Activated T-cell treated with anti-CD3 and anti-CD28 coated beads for 24 hours (primary cell): ENCODE results near the gene RSPO3.
"Not testable (repeated sequence)": the region's sequence is repeated elsewhere in the genome, so short reads cannot be mapped to it uniquely, and the experiment has no call there.

Source experiments
- DNase-seq: peaks from one replicate; pipeline ENCODE4 v3.0.0-alpha.2; 2020; ENCODE audit warnings: low read depth

RSPO3 gene

GRCh38 chr6:127118298-127119101 is at the start of gene RSPO3:
RSPO3 (plus strand) TSS chr6:127118671; CDS start chr6:127119193, 522 bp downstream.
- no peak for DNase-seq

GRCh38 chr6:127069659-127070279 is 48.7 kb upstream of the RSPO3 start:
- DNase-seq, result no peak

GRCh38 chr6:127073222-127073621 is 45.2 kb upstream of the RSPO3 start:
- DNase-seq, result no peak

- DNase-seq, result no peak
These were observed 42.0 kb upstream of the RSPO3 start for GRCh38 chr6:127076466-127076865.

- no peak for DNase-seq
These were observed 40.6 kb upstream of the RSPO3 start for GRCh38 chr6:127077886-127078285.

GRCh38 chr6:127078669-127079068 is 39.8 kb upstream of the RSPO3 start:
- DNase-seq, result no peak

- no peak for DNase-seq
These were observed 38.8 kb upstream of the RSPO3 start for GRCh38 chr6:127079681-127080080.

GRCh38 chr6:127080081-127080480 is 38.4 kb upstream of the RSPO3 start:
- DNase-seq, result no peak

- DNase-seq, result no peak
These were observed 35.1 kb upstream of the RSPO3 start for GRCh38 chr6:127083231-127083962.

- DNase-seq, result no peak
These were observed 34.5 kb upstream of the RSPO3 start for GRCh38 chr6:127083963-127084310.

- DNase-seq, result no peak
These were observed 33.3 kb upstream of the RSPO3 start for GRCh38 chr6:127085181-127085580.

- no peak for DNase-seq
These were observed 28.4 kb upstream of the RSPO3 start for GRCh38 chr6:127090051-127090450.

GRCh38 chr6:127092466-127092865 is 26.0 kb upstream of the RSPO3 start:
- DNase-seq, result no peak

GRCh38 chr6:127094791-127095190 is 23.7 kb upstream of the RSPO3 start:
- no peak for DNase-seq

- DNase-seq, result no peak
These were observed 22.3 kb upstream of the RSPO3 start for GRCh38 chr6:127096167-127096566.

GRCh38 chr6:127097442-127097841 is 21.0 kb upstream of the RSPO3 start:
- DNase-seq, result not testable (repeated sequence)

GRCh38 chr6:127100510-127101140 is 17.8 kb upstream of the RSPO3 start:
- no peak for DNase-seq

GRCh38 chr6:127102299-127102698 is 16.2 kb upstream of the RSPO3 start:
- DNase-seq, result no peak

- DNase-seq, result no peak
These were observed 15.6 kb upstream of the RSPO3 start for GRCh38 chr6:127102859-127103258.

- DNase-seq, result no peak
These were observed 15.0 kb upstream of the RSPO3 start for GRCh38 chr6:127103482-127103881.

GRCh38 chr6:127107916-127108315 is 10.6 kb upstream of the RSPO3 start:
- DNase-seq, result no peak

GRCh38 chr6:127110712-127111111 is 7.8 kb upstream of the RSPO3 start:
- DNase-seq, result no peak

- DNase-seq, result no peak
These were observed 6.9 kb upstream of the RSPO3 start for GRCh38 chr6:127111526-127111925.
